CD4-positive, alpha-beta T cell (primary cell): ENCODE results near the gene PRRC2B. TPM values are rescaled to one million over a fixed set of nuclear protein-coding genes. Genes with fewer than 3 reads are reported as not detected.

Experiments used
- ATAC-seq: fragments of 200-7000 bp; cut with Tn5 transposase; one replicate; pipeline ENCODE4 v1.10.0; 2022; ENCODE audit warnings: mild to moderate bottlenecking; ENCODE audit not compliant: poor library complexity
- CTCF ChIA-PET: fragments of 350-600 bp; sonication (Branson Sonifier 250); formaldehyde crosslinking; loops from one replicate; lab custom pipeline; 2021; ENCODE audit warnings: antibody characterized with exemption, inconsistent platforms; lab: Charles Lee
- POLR2A ChIA-PET: fragments of 350-600 bp; sonication (Branson Sonifier 250); formaldehyde crosslinking; loops from one replicate; lab custom pipeline; 2021; ENCODE audit warnings: antibody characterized with exemption, inconsistent platforms; lab: Charles Lee
- DNase-seq, 14 experiments: peaks; one replicate each; pipeline ENCODE4 v3.0.0-alpha.2; 2013 to 2020; ENCODE audit warnings: mixed read lengths in 2 of 14
- H3K27ac ChIP-seq, 2 donors: one replicate each; pipeline versions ENCODE4 v1.5.1 to v1.7.0; 2013; ENCODE audit warnings: low read length in 2 of 2, low read depth in 1 of 2, mild to moderate bottlenecking in 1 of 2
- H3K27me3 ChIP-seq, 2 experiments: 1 replicate in 1 of 2; 2 replicates in 1 of 2; pipeline versions ENCODE4 v1.6.1 to v1.7.0; 2013; ENCODE audit warnings: low read length in 2 of 2, control low read depth in 1 of 2, mild to moderate bottlenecking in 1 of 2, moderate library complexity in 1 of 2; ENCODE audit not compliant: insufficient read depth in 2 of 2, control insufficient read depth in 1 of 2
- H3K36me3 ChIP-seq: one replicate; pipeline ENCODE4 v1.6.1; 2013; ENCODE audit warnings: low read length, control low read depth; ENCODE audit not compliant: insufficient read depth
- H3K4me1 ChIP-seq: one replicate; pipeline ENCODE4 v1.6.1; 2013; ENCODE audit warnings: low read length, control low read depth; ENCODE audit not compliant: insufficient read depth
- H3K4me3 ChIP-seq: one replicate; pipeline ENCODE4 v1.5.1; 2013; ENCODE audit warnings: mild to moderate bottlenecking, low read length, moderate library complexity
- H3K9me3 ChIP-seq, 2 experiments: 1 replicate in 1 of 2; 2 replicates in 1 of 2; pipeline versions ENCODE4 v1.6.1 to v1.7.0; 2013; ENCODE audit warnings: low read length in 2 of 2, mild to moderate bottlenecking in 2 of 2, control low read depth in 1 of 2, moderate library complexity in 1 of 2; ENCODE audit not compliant: control insufficient read depth in 1 of 2, insufficient read depth in 1 of 2
- H3K27ac Mint-ChIP-seq: one replicate; pipeline ENCODE4 v1.8.0; 2020; ENCODE audit warnings: mixed read lengths
- H3K27me3 Mint-ChIP-seq: one replicate; pipeline ENCODE4 v1.8.0; 2021; ENCODE audit warnings: mixed read lengths
- H3K36me3 Mint-ChIP-seq: one replicate; pipeline ENCODE4 v1.8.0; 2021; ENCODE audit warnings: low read depth, mixed read lengths
- H3K4me1 Mint-ChIP-seq: one replicate; pipeline ENCODE4 v1.8.0; 2021; ENCODE audit warnings: low read depth, mixed read lengths
- H3K4me3 Mint-ChIP-seq: one replicate; pipeline ENCODE4 v1.8.0; 2020; ENCODE audit warnings: mild to moderate bottlenecking, mixed read lengths
- H3K9me3 Mint-ChIP-seq: one replicate; pipeline ENCODE4 v1.8.0; 2020; ENCODE audit warnings: mixed read lengths
- intact Hi-C, 2 experiments: fragments of 100-400 bp; cut with DNase I in 1 of 2; cut with micrococcal nuclease in 1 of 2; formaldehyde crosslinking; loops; one replicate each; pipeline versions ENCODE4 v1.15.1 to v1.9.0; 2023 to 2025; cut with DNase I, micrococcal nuclease
- total RNA-seq, 174 experiments: library from RNA in 2 of 174; stranded (reverse) in 2 of 174; gene quantifications; one replicate each; pipeline ENCODE4 v1.2.3 and lab custom pipeline; 2021 to 2026
- TF ChIP-seq, protein P1 (sequence below): fragments of 200-600 bp; IDR thresholded peaks from one replicate; pipeline ENCODE4 v1.8.0; 2022; ENCODE audit warnings: antibody characterized with exemption, mild to moderate bottlenecking

Gene PRRC2B
- total RNA-seq, 2 experiments from 2014 or later: 256 to 268 TPM

DNA sequence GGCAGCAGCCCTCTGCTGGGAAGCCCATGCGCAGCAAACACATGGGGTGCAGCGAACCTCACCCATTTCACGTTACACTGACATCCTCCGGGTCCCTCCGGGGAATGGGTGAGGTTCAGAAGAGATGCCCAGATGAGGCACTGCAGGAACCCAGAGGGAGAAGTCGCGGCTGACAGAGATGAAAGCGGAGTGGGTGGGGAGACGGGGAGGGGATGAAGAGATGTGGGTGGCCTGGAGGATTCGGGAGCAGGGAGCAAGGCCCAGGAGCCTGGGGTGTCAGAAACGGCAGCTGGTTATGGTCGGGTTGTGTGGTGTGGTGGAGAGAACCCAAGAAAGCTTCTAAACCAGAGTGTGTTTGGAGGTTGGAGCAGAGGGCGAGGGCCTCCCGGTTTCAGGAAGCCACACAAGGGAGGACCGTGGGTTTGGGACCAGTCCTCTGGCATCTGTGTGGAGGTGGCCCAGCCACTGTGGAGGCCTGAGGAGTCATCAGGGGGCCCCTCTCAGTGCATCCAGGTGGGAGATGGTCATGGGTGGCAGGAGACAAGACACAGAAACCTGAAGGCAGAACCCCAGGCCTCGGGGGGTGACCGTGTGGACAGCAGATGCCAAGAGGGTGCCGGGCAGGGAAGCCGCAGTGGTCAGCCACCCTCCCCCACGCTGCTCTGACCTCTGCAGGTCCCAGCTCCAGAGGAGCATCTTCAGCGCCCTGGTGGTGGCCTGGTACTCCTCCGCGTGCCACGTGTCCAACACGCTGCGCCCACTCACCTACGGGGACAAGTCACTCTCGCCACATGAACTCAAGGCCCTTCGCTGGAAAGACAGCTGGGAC, 128.6 kb downstream of the PRRC2B start:
- no peak overlapping the region for H3K4me3 Mint-ChIP-seq
- Histone ChIP-seq H3K9me3 (no peaks in the 10 kb centered on the region), H3K4me3 (no peak overlapping the region), H3K27ac (no peak overlapping the region), H3K36me3 (peaks cover 93% of the 10 kb centered on the region), H3K27me3 (no peaks in the 10 kb centered on the region), H3K4me1 (no peaks in the 10 kb centered on the region)
- TF ChIP-seq, protein P1, sequence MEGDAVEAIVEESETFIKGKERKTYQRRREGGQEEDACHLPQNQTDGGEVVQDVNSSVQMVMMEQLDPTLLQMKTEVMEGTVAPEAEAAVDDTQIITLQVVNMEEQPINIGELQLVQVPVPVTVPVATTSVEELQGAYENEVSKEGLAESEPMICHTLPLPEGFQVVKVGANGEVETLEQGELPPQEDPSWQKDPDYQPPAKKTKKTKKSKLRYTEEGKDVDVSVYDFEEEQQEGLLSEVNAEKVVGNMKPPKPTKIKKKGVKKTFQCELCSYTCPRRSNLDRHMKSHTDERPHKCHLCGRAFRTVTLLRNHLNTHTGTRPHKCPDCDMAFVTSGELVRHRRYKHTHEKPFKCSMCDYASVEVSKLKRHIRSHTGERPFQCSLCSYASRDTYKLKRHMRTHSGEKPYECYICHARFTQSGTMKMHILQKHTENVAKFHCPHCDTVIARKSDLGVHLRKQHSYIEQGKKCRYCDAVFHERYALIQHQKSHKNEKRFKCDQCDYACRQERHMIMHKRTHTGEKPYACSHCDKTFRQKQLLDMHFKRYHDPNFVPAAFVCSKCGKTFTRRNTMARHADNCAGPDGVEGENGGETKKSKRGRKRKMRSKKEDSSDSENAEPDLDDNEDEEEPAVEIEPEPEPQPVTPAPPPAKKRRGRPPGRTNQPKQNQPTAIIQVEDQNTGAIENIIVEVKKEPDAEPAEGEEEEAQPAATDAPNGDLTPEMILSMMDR: no peak
- H3K9me3 Mint-ChIP-seq: no peaks in the 10 kb centered on the region
- POLR2A ChIA-PET: no interaction called here
- CTCF ChIA-PET: no interaction called here
- intact Hi-C loops: no loop called here
- no peak overlapping the region for H3K27ac Mint-ChIP-seq
- ATAC-seq (no peak), DNase-seq (no peak)
- peaks cover 69% of the 10 kb centered on the region for H3K36me3 Mint-ChIP-seq
- H3K27me3 Mint-ChIP-seq: no peaks in the 10 kb centered on the region
- H3K4me1 Mint-ChIP-seq: peaks cover 5% of the 10 kb centered on the region

DNA sequence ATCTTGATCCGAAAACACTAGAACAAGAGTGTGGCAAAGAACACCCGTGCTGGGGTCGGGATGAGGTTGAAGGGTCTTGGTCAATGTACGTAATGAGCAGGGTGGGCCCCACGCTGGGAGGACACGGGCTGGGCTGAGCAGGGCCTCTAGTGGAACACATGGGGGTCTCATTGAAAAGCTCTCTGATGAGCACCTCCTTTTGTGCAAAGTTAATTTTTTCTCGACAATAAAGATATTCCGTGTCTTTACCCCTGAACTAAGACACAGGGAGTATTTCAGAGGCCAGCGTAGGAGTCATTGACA, 129.2 kb downstream of the PRRC2B start:
- Histone ChIP-seq H3K36me3 (peaks cover 92% of the 10 kb centered on the region), H3K4me1 (no peaks in the 10 kb centered on the region), H3K27ac (no peak overlapping the region), H3K27me3 (no peaks in the 10 kb centered on the region), H3K4me3 (no peak overlapping the region), H3K9me3 (no peaks in the 10 kb centered on the region)
- intact Hi-C loops: no loop called here
- peaks cover 71% of the 10 kb centered on the region for H3K36me3 Mint-ChIP-seq
- no peak overlapping the region for H3K27ac Mint-ChIP-seq
- H3K4me1 Mint-ChIP-seq: peaks cover 5% of the 10 kb centered on the region
- CTCF ChIA-PET: no interaction called here
- H3K4me3 Mint-ChIP-seq: no peak overlapping the region
- no peaks in the 10 kb centered on the region for H3K27me3 Mint-ChIP-seq
- DNase-seq: no peak
- TF ChIP-seq, protein P1: no peak
- ATAC-seq: no peak
- POLR2A ChIA-PET: interaction anchor here (0.8 kb wide), 1 partner anchor 8 kb away, joined by 3 read pairs; no protein-coding TSS in a partner anchor
- H3K9me3 Mint-ChIP-seq: no peaks in the 10 kb centered on the region

DNA sequence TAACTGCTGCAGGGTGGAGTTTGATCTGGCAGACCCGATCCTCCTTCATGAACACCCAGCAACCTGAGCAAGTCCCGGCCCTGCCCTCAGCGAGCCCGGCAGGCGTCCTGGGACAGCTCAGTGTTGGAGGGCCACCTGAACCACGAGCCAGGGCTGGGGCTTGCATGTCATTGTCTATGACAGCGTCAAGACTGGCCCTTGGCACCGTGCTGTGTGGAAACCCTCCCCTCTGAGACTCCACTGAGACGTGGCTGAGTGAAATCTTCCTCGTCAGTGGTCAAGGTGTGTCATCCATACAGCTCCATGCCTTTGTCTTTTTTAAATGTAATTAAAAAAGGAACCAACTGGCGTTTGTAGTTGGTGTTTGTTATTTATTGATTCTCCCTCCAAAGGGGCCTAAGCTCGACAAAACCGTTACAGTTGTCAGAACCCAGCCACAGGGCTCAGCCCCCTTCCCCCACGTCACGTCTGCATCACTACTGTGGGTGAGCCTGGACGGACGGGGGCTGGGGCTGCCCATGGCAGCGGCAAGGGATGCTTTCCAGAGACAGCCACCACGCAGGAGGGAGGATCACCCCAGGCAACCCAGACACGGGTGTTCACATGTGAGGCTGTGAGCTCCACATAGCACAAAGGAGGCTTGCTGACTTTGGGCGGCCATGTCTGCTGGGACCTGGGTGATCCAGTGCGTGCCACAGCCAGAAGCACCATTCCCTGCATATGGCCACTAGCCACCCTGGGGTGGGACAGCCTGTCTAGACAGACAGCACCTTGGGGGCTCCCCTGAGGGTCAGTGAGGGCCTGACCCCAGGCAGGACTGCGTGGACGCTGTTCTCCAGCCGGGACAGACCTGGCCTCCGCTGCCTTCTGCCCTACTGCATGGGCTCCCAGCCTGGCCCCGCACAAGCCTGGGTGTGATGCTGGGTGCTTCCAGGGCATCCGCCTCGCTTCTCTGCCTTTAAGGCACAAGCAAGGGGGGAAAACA, 129.9 kb downstream of the PRRC2B start:
- CTCF ChIA-PET: no interaction called here
- no peak overlapping the region for H3K4me3 Mint-ChIP-seq
- no peaks in the 10 kb centered on the region for H3K4me1 ChIP-seq
- intact Hi-C loops: no loop called here
- H3K27me3 Mint-ChIP-seq: no peaks in the 10 kb centered on the region
- no peaks in the 10 kb centered on the region for H3K9me3 ChIP-seq
- H3K4me3 ChIP-seq: no peak overlapping the region
- H3K27me3 ChIP-seq: no peaks in the 10 kb centered on the region
- TF ChIP-seq, protein P1: no peak
- H3K36me3 ChIP-seq: peaks cover 92% of the 10 kb centered on the region
- DNase-seq (no peak), ATAC-seq (no peak)
- peaks cover 78% of the 10 kb centered on the region for H3K36me3 Mint-ChIP-seq
- H3K4me1 Mint-ChIP-seq: peaks cover 12% of the 10 kb centered on the region
- POLR2A ChIA-PET: interaction anchor here (0.8 kb wide), 1 partner anchor 9 kb away, joined by 3 read pairs; no protein-coding TSS in a partner anchor
- H3K9me3 Mint-ChIP-seq: no peaks in the 10 kb centered on the region
- no peak overlapping the region for H3K27ac ChIP-seq
- H3K27ac Mint-ChIP-seq: no peak overlapping the region
